GM12872 (cell line): ENCODE measurements around the gene SPANXN1.
"Not testable (repeated sequence)": the region's sequence is repeated elsewhere in the genome, so short reads cannot be mapped to it uniquely, and the experiment has no call there.

Source experiments
- CTCF ChIP-seq: IDR thresholded peaks from 3 replicates; pipeline ENCODE4 v1.5.1; 2011; ENCODE audit warnings: low read depth, mild to moderate bottlenecking, low read length, moderate library complexity; ENCODE audit not compliant: insufficient read depth

SPANXN1 gene

GRCh38 chrX:145247203-145247602 is at the start of gene SPANXN1:
Gene SPANXN1 (plus strand): TSS chrX:145247503. CDS start chrX:145247587, 84 bp downstream.
- TF ChIP-seq CTCF: not testable (repeated sequence)

- no peak for TF ChIP-seq CTCF
Measured at GRCh38 chrX:145199078-145199477, 48.2 kb upstream of the SPANXN1 start.

GRCh38 chrX:145213504-145213903 is 33.8 kb upstream of the SPANXN1 start:
- no peak for TF ChIP-seq CTCF

GRCh38 chrX:145292218-145292617 is 44.9 kb downstream of the SPANXN1 start:
- no peak for TF ChIP-seq CTCF
